OCI-LY7 (cell line): Measurements from ENCODE around the gene RSBN1. TPM values are rescaled to one million over a fixed set of nuclear protein-coding genes. Genes with fewer than 3 reads are reported as not detected.

Experiments
- BruUV-seq: library from RNA; stranded (reverse); fragments of 400-500 nt; replicated peaks from 2 replicates; lab custom pipeline; 2021; lab: Mats Ljungman, UMichigan
- CTCF ChIA-PET: fragments of 300-600 bp; sonication (Branson Sonifier 250); formaldehyde crosslinking; loops from one replicate; lab custom pipeline; 2022; ENCODE audit warnings: antibody characterized with exemption; ENCODE audit not compliant: unreplicated experiment; lab: Charles Lee
- POLR2A ChIA-PET: fragments of 300-600 bp; sonication (Branson Sonifier 250); formaldehyde crosslinking; loops from one replicate; lab custom pipeline; 2022; ENCODE audit warnings: antibody characterized with exemption; lab: Charles Lee
- DNase-seq: peaks from one replicate; pipeline ENCODE4 v3.0.0-alpha.2; 2015; ENCODE audit warnings: low spot score
- H2AFZ ChIP-seq: fragments of 200-600 bp; sonication (generic), shearing (Covaris generic); 2 replicates; pipeline ENCODE4 v1.6.1; 2014; ENCODE audit warnings: mild to moderate bottlenecking, antibody characterized with exemption, low read length, moderate library complexity
- H3K27ac ChIP-seq: fragments of 200-600 bp; sonication (generic); 2 replicates; pipeline ENCODE4 v1.5.1; 2014; ENCODE audit warnings: mixed run types, low read depth, mild to moderate bottlenecking, moderate library complexity, low read length, inconsistent platforms; ENCODE audit not compliant: poor library complexity, severe bottlenecking
- H3K36me3 ChIP-seq: fragments of 200-600 bp; sonication (generic); 2 replicates; pipeline ENCODE4 v1.6.1; 2014; ENCODE audit warnings: mild to moderate bottlenecking, antibody characterized with exemption, low read length, moderate library complexity, mixed read lengths; ENCODE audit not compliant: insufficient read depth
- H3K4me1 ChIP-seq: fragments of 200-600 bp; sonication (generic); 2 replicates; pipeline ENCODE4 v1.5.1; 2014; ENCODE audit warnings: mild to moderate bottlenecking, low read length; ENCODE audit not compliant: insufficient read depth, poor library complexity, severe bottlenecking
- H3K4me2 ChIP-seq: fragments of 200-600 bp; sonication (generic); 2 replicates; pipeline ENCODE4 v1.6.1; 2014; ENCODE audit warnings: mild to moderate bottlenecking, low read length
- H3K4me3 ChIP-seq: fragments of 200-600 bp; sonication (generic); 2 replicates; pipeline ENCODE4 v1.5.1; 2014; ENCODE audit warnings: mild to moderate bottlenecking, low read depth, low read length; ENCODE audit not compliant: poor library complexity, severe bottlenecking
- H3K79me2 ChIP-seq: fragments of 200-600 bp; sonication (generic); 2 replicates; pipeline ENCODE4 v1.6.1; 2016; ENCODE audit warnings: low read depth, mild to moderate bottlenecking, low read length, moderate library complexity, mixed read lengths; ENCODE audit not compliant: insufficient read depth
- H3K9me2 ChIP-seq: fragments of 200-600 bp; sonication (generic); 2 replicates; pipeline ENCODE4 v1.6.1; 2016; ENCODE audit warnings: mild to moderate bottlenecking, low read length, mixed read lengths; ENCODE audit not compliant: insufficient read depth
- H3K9me3 ChIP-seq: fragments of 200-600 bp; sonication (generic); 2 replicates; pipeline ENCODE4 v1.6.1; 2014; ENCODE audit warnings: mild to moderate bottlenecking, mixed run types, low read length, mixed read lengths
- H4K20me1 ChIP-seq: fragments of 200-600 bp; sonication (generic); 2 replicates; pipeline ENCODE4 v1.6.1; 2014; ENCODE audit warnings: mild to moderate bottlenecking, antibody characterized with exemption, low read length, moderate library complexity, mixed read lengths; ENCODE audit not compliant: insufficient read depth
- EZH2phosphoT487 ChIP-seq: fragments of 200-600 bp; sonication (generic); IDR thresholded peaks from 2 replicates; pipeline ENCODE4 v1.6.1; 2018; ENCODE audit warnings: low read depth, borderline replicate concordance, mild to moderate bottlenecking, mixed run types, antibody characterized with exemption, low read length, moderate library complexity, mixed read lengths
- intact Hi-C: fragments of 100-400 bp; cut with micrococcal nuclease; formaldehyde crosslinking; loops from one replicate; pipeline ENCODE4 v1.10.0; 2022; ENCODE audit not compliant: unreplicated experiment
- total RNA-seq, 2 experiments: library from RNA; depleted of rRNA in 1 of 2; stranded (reverse); fragments of >200 nt in 1 of 2; shearing (Covaris generic) in 1 of 2; gene quantifications; 2 replicates each; pipeline ENCODE4 v1.2.3, GENCODE V29; 2014 to 2022
- TF ChIP-seq, protein P1 (sequence below): fragments of 200-600 bp; sonication (generic); conservative IDR thresholded peaks from 2 replicates; pipeline ENCODE4 v1.5.1; 2014; ENCODE audit warnings: mild to moderate bottlenecking, antibody characterized with exemption, low read length, moderate library complexity, mixed read lengths

Gene RSBN1
- total RNA-seq, 2 experiments from 2014 or later: 10.8 to 19.0 TPM

DNA sequence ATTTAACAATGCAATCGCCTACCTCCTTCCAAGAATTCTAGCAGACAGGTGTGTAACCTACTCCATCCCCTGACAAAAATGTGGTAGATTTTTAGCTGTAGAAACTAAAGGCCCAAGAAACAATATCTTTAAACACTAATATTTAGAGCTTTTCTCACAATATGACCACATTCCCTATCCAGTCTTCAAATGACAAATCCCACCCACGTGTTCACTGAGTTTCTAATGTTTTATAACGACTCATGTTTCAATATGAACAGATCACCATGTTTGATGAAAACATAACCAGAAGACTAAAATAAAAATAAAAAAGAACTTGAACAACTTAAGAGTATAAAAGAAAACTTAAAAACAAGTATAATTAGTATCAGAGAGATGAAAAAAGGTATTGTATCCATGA, 24.6 kb downstream of the RSBN1 start:
- no peaks in the 10 kb centered on the region for H4K20me1 ChIP-seq
- peaks cover 68% of the 10 kb centered on the region; the same call in 1 of the 2 replicates for H3K79me2 ChIP-seq
- peaks cover 20% of the 10 kb centered on the region for H3K4me1 ChIP-seq
- DNase-seq: no peak
- TF ChIP-seq, protein P1, sequence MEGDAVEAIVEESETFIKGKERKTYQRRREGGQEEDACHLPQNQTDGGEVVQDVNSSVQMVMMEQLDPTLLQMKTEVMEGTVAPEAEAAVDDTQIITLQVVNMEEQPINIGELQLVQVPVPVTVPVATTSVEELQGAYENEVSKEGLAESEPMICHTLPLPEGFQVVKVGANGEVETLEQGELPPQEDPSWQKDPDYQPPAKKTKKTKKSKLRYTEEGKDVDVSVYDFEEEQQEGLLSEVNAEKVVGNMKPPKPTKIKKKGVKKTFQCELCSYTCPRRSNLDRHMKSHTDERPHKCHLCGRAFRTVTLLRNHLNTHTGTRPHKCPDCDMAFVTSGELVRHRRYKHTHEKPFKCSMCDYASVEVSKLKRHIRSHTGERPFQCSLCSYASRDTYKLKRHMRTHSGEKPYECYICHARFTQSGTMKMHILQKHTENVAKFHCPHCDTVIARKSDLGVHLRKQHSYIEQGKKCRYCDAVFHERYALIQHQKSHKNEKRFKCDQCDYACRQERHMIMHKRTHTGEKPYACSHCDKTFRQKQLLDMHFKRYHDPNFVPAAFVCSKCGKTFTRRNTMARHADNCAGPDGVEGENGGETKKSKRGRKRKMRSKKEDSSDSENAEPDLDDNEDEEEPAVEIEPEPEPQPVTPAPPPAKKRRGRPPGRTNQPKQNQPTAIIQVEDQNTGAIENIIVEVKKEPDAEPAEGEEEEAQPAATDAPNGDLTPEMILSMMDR: no peak
- no peak for TF ChIP-seq EZH2phosphoT487
- no peak overlapping the region for H2AFZ ChIP-seq
- no peaks in the 10 kb centered on the region for H3K9me3 ChIP-seq
- H3K27ac ChIP-seq: no peak overlapping the region
- CTCF ChIA-PET: no interaction called here
- no peak overlapping the region for H3K4me3 ChIP-seq
- TSS peak; percentile 2 for BruUV-seq
- intact Hi-C loops: no loop called here
- H3K9me2 ChIP-seq: no peaks in the 10 kb centered on the region
- peaks cover 16% of the 10 kb centered on the region; the same call in 1 of the 2 replicates for H3K36me3 ChIP-seq
- POLR2A ChIA-PET: interaction anchor here (0.5 to 1.2 kb wide), 4 partner anchors 11 to 153 kb away, joined by 3 read pairs; no protein-coding TSS in a partner anchor
- H3K4me2 ChIP-seq: no peak overlapping the region

DNA sequence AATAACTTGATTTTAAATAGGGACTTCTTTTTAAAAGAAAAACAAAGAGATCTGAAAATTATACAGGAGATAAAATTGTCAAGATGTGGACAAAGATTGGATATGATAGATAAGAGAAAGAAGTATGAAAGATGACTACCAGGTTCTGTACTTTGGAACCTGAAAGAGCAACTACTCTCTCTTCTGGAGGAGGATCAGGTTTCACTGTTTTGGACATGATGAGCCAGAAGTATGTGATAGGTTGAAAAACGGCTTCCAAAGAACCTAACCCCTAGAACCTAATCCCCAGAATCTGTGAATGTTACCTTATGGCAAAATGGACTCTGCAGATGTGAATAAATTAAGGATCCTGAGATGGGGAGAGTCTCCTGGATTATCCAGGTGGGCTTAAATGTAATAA, 26.2 kb downstream of the RSBN1 start:
- Histone ChIP-seq H3K27ac (no peak overlapping the region), H3K9me3 (no peaks in the 10 kb centered on the region), H2AFZ (no peak overlapping the region), H4K20me1 (peaks cover 7% of the 10 kb centered on the region; the same call in 1 of the 2 replicates), H3K4me2 (no peak overlapping the region), H3K4me3 (no peak overlapping the region), H3K36me3 (peaks cover 16% of the 10 kb centered on the region; the same call in 1 of the 2 replicates), H3K4me1 (peaks cover 23% of the 10 kb centered on the region), H3K9me2 (no peaks in the 10 kb centered on the region), H3K79me2 (peaks cover 75% of the 10 kb centered on the region)
- intact Hi-C loops: no loop called here
- TF ChIP-seq, protein P1: no peak
- no peak for TF ChIP-seq EZH2phosphoT487
- BruUV-seq: no TSS peak
- ChIA-PET CTCF (no interaction called here), POLR2A (interaction anchor here (0.7 to 2.1 kb wide), 5 partner anchors 18 to 832 kb away, joined by 3 to 12 read pairs (median 4); partner anchors contain the start of gene PHTF1)
- DNase-seq: no peak

DNA sequence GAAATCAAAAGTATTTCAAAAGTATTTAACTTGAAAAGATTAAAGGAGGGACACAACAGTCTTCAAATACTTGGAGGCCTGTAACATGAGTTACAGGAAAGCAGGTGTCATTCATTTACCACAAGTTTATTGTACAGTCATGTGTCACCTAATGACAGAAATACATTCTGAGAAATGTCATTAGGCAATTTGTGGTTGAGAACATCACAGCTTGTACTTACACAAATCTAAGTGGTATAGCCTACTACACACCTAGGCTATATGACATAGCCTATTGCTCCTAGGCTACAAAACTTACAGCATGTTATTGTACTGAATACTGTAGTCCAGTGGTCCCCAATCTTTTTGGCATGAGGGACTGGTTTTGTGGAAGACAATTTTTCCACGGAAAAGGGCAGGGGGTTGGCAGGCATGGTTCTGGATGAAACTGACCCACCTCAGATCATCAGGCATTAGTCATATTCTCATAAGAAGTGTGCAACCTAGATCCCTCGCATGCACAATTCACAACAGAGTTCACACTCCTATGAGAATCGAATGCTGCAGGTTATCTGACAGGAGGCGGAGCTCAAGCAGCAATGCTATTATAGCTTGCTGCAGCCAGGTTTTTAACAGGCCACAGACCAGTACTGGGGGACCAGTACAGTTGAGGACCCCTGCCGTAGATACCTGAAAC, 28.0 kb downstream of the RSBN1 start:
- no TSS peak for BruUV-seq
- ChIA-PET CTCF (interaction anchor here (1.5 kb wide), 1 partner anchor 25 kb away, joined by 5 read pairs; the partner anchor contains the start of gene PHTF1), POLR2A (interaction anchor here (0.8 to 2.1 kb wide), 7 partner anchors 8 to 24 kb away, joined by 3 to 12 read pairs (median 5); no protein-coding TSS in a partner anchor)
- H3K36me3 ChIP-seq: peaks cover 14% of the 10 kb centered on the region
- H3K27ac ChIP-seq: peak overlapping the region; percentile 32
- TF ChIP-seq, protein P1: no peak
- TF ChIP-seq EZH2phosphoT487: no peak
- no peak overlapping the region for H2AFZ ChIP-seq
- no peak for DNase-seq
- H3K9me2 ChIP-seq: no peaks in the 10 kb centered on the region
- intact Hi-C loops: no loop called here
- H3K4me3 ChIP-seq: no peak overlapping the region
- H3K4me1 ChIP-seq: peaks cover 33% of the 10 kb centered on the region
- no peaks in the 10 kb centered on the region for H3K9me3 ChIP-seq
- H3K4me2 ChIP-seq: peak overlapping the region; percentile 60
- peaks cover 82% of the 10 kb centered on the region for H3K79me2 ChIP-seq
- peaks cover 12% of the 10 kb centered on the region; the same call in 1 of the 2 replicates for H4K20me1 ChIP-seq
